GM12878 (cell line): ENCODE measurements around the gene SCP2D1. TPM values are rescaled to one million over a fixed set of nuclear protein-coding genes. Genes with fewer than 3 reads are reported as not detected.

Source experiments
- ATAC-seq: fragments of 200-7000 bp; cut with Tn5 transposase; 3 replicates; pipeline ENCODE4 v1.9.1; 2020; ENCODE audit warnings: mild to moderate bottlenecking, moderate library complexity
- BruUV-seq: library from RNA; stranded (reverse); fragments of 400-500 nt; replicated peaks from 2 replicates; lab custom pipeline; 2021; lab: Mats Ljungman, UMichigan
- CTCF ChIA-PET: fragments of 300-600 bp; sonication (Branson Sonifier 250); formaldehyde crosslinking; extraction: SDS; loops from one replicate; lab custom pipeline; 2021; ENCODE audit warnings: inconsistent platforms; lab: Yijun Ruan, JAX
- POLR2A ChIA-PET: fragments of 350-600 bp; formaldehyde crosslinking; extraction: SDS; loops from one replicate; lab custom pipeline; 2021; ENCODE audit warnings: inconsistent platforms; lab: Charles Lee
- RAD21 ChIA-PET: fragments of 300-600 bp; sonication (Branson Sonifier 250); formaldehyde crosslinking; loops from one replicate; lab custom pipeline; 2023; ENCODE audit warnings: antibody characterized with exemption; ENCODE audit not compliant: unreplicated experiment; lab: Charles Lee
- SMC1A ChIA-PET: fragments of 300-600 bp; sonication (Branson Sonifier 250); formaldehyde crosslinking; loops from one replicate; lab custom pipeline; 2023; ENCODE audit not compliant: unreplicated experiment, uncharacterized antibody; lab: Charles Lee
- DNase-seq: peaks from one replicate; pipeline ENCODE4 v3.0.0-alpha.2; 2011; ENCODE audit warnings: low read depth, low spot score
- FAIRE-seq: peaks from 3 replicates; lab custom pipeline; 2011; peaks lifted over from hg19 to GRCh38; lab: Jason Lieb, UNC
- H2AFZ ChIP-seq: 2 replicates; pipeline ENCODE4 v1.6.0; 2011; ENCODE audit warnings: low read depth, low read length, control low read depth; ENCODE audit not compliant: control insufficient read depth
- H3K27ac ChIP-seq: 2 replicates; pipeline ENCODE4 v1.5.1; 2011; ENCODE audit warnings: control low read depth; ENCODE audit not compliant: control insufficient read depth, insufficient read depth
- H3K27me3 ChIP-seq, 2 experiments: replicated peaks in 1 of 2; 2 replicates each; pipeline versions ENCODE4 v1.6.0 to v1.6.1; 2011; ENCODE audit warnings: low read length in 1 of 2; ENCODE audit not compliant: control insufficient read depth in 2 of 2, insufficient read depth in 2 of 2
- H3K36me3 ChIP-seq, 2 experiments: 2 replicates each; pipeline ENCODE4 v1.5.1; 2011; ENCODE audit warnings: low read length in 1 of 2; ENCODE audit not compliant: control insufficient read depth in 2 of 2, insufficient read depth in 2 of 2
- H3K4me1 ChIP-seq: 2 replicates; pipeline ENCODE4 v1.6.1; 2011; ENCODE audit warnings: mild to moderate bottlenecking, low read length, moderate library complexity, mixed read lengths; ENCODE audit not compliant: control insufficient read depth, insufficient read depth
- H3K4me2 ChIP-seq: 2 replicates; pipeline ENCODE4 v1.6.0; 2011; ENCODE audit warnings: control low read depth; ENCODE audit not compliant: control insufficient read depth, insufficient read depth
- H3K4me3 ChIP-seq: fragments of 200-600 bp; sonication (generic); 2 replicates; pipeline ENCODE4 v1.5.1; 2016
- H3K79me2 ChIP-seq: 2 replicates; pipeline ENCODE4 v1.6.0; 2011; ENCODE audit warnings: low read length; ENCODE audit not compliant: control insufficient read depth, insufficient read depth
- H3K9ac ChIP-seq: 2 replicates; pipeline ENCODE4 v1.8.0; 2011; ENCODE audit warnings: low read length, control low read depth, mixed read lengths; ENCODE audit not compliant: control insufficient read depth, insufficient read depth
- H3K9me3 ChIP-seq: replicated peaks from 3 replicates; pipeline ENCODE4 v1.5.1; 2011; ENCODE audit warnings: mild to moderate bottlenecking, low read length; ENCODE audit not compliant: control insufficient read depth, insufficient read depth
- H4K20me1 ChIP-seq: 2 replicates; pipeline ENCODE4 v1.6.0; 2011; ENCODE audit not compliant: control insufficient read depth, insufficient read depth
- BMI1 ChIP-seq: fragments of 450-650 bp; IDR thresholded peaks from 2 replicates; pipeline ENCODE4 v1.6.1; 2016; ENCODE audit warnings: mild to moderate bottlenecking, moderate library complexity, borderline replicate concordance
- CEBPB ChIP-seq, 2 experiments: fragments of 150-350 bp in 1 of 2; IDR thresholded peaks; 2 replicates each; pipeline ENCODE4 v1.6.1; 2012 to 2014; ENCODE audit warnings: low read depth in 2 of 2, low read length in 2 of 2, borderline replicate concordance in 1 of 2, inconsistent platforms in 1 of 2
- CHD2 ChIP-seq: IDR thresholded peaks from 2 replicates; pipeline ENCODE4 v1.6.1; 2011; ENCODE audit warnings: low read depth, low read length, improper control_type of control experiment, borderline replicate concordance
- E2F8 ChIP-seq: fragments of 450-650 bp; IDR thresholded peaks from 2 replicates; pipeline ENCODE4 v1.6.1; 2018; ENCODE audit warnings: mild to moderate bottlenecking, low read depth, moderate library complexity; ENCODE audit not compliant: partially characterized antibody
- GABPA ChIP-seq: IDR thresholded peaks from 2 replicates; pipeline ENCODE4 v1.6.1; 2014; ENCODE audit warnings: antibody characterized with exemption, low read depth, mild to moderate bottlenecking, inconsistent platforms
- GATAD2B ChIP-seq: fragments of 450-650 bp; conservative IDR thresholded peaks from 2 replicates; pipeline ENCODE4 v1.6.1; 2017; ENCODE audit warnings: low read depth, mild to moderate bottlenecking, moderate library complexity
- IKZF2 ChIP-seq, 2 experiments: fragments of 450-650 bp; IDR thresholded peaks; 2 replicates each; pipeline ENCODE4 v1.6.1; 2017; ENCODE audit warnings: mild to moderate bottlenecking in 2 of 2, moderate library complexity in 2 of 2
- MTA3 ChIP-seq: IDR thresholded peaks from 2 replicates; pipeline ENCODE4 v1.6.1; 2012; ENCODE audit warnings: low read length, inconsistent platforms, borderline replicate concordance
- MYB ChIP-seq: fragments of 150-350 bp; IDR thresholded peaks from 2 replicates; pipeline ENCODE4 v1.6.1; 2014; ENCODE audit warnings: mild to moderate bottlenecking, low read depth, low read length, borderline replicate concordance
- NFIC ChIP-seq: IDR thresholded peaks from 2 replicates; pipeline ENCODE4 v1.6.1; 2012; ENCODE audit warnings: low read depth, mild to moderate bottlenecking, inconsistent platforms, low read length, moderate library complexity
- NR2C1 ChIP-seq: fragments of 450-650 bp; IDR thresholded peaks from 2 replicates; pipeline ENCODE4 v1.6.1; 2017; ENCODE audit warnings: antibody characterized with exemption, mild to moderate bottlenecking, moderate library complexity
- PAX8 ChIP-seq: fragments of 450-650 bp; IDR thresholded peaks from 2 replicates; pipeline ENCODE4 v1.6.1; 2017; ENCODE audit warnings: mild to moderate bottlenecking, moderate library complexity
- RUNX3 ChIP-seq: IDR thresholded peaks from 2 replicates; pipeline ENCODE4 v1.6.1; 2012; ENCODE audit warnings: low read length, inconsistent platforms
- SIX5 ChIP-seq: IDR thresholded peaks from 2 replicates; pipeline ENCODE4 v1.6.1; 2011; ENCODE audit warnings: mild to moderate bottlenecking, low read depth, low read length, moderate library complexity; ENCODE audit not compliant: severe bottlenecking
- SPI1 ChIP-seq: IDR thresholded peaks from 2 replicates; pipeline ENCODE4 v1.6.1; 2011; ENCODE audit warnings: low read depth, mild to moderate bottlenecking, low read length, moderate library complexity, borderline replicate concordance; ENCODE audit not compliant: insufficient read depth
- ZNF384 ChIP-seq: IDR thresholded peaks from 2 replicates; pipeline ENCODE4 v1.6.1; 2012; ENCODE audit warnings: low read depth, mild to moderate bottlenecking, low read length, improper control_type of control experiment, borderline replicate concordance
- in situ Hi-C: fragments of 300-500 bp; cut with MboI; formaldehyde crosslinking; loops from 9 replicates; pipeline ENCODE4 v1.14.3; 2018; ENCODE audit warnings: mixed read lengths
- intact Hi-C: fragments of 100-400 bp; cut with micrococcal nuclease; formaldehyde crosslinking; loops from one replicate; pipeline ENCODE4 v1.14.2; 2022; ENCODE audit not compliant: unreplicated experiment
- polyA plus RNA-seq, 11 experiments: library from polyadenylated mRNA; depleted of rRNA in 4 of 11; unstranded in 6 of 11; stranded (reverse) in 5 of 11; fragments of >200 nt; fragmentation: Nextera tagmentation in 4 of 11; fragmentation: Illumina TruSeq in 1 of 11; extraction: Ambion mirVana in 4 of 11; extraction: Trizol in 1 of 11; gene quantifications; 1 replicate in 1 of 11; 2 replicates in 10 of 11; pipeline versions ENCODE4 v1.2.1 to v1.2.3, GENCODE V29; 2011 to 2016; ENCODE audit warnings: inconsistent platforms in 2 of 11, missing spikeins in 2 of 11, low read depth in 1 of 11
- total RNA-seq, 4 experiments: library from RNA; depleted of rRNA in 3 of 4; stranded (reverse); fragments of >200 nt in 3 of 4; fragmentation: Illumina TruSeq in 1 of 4; extraction: Trizol in 1 of 4; gene quantifications; 2 replicates each; pipeline versions ENCODE4 v1.2.1 to v1.2.3, GENCODE V29; 2013 to 2021
- TF ChIP-seq, protein P1 (sequence below): fragments of 450-650 bp; IDR thresholded peaks from 2 replicates; pipeline ENCODE4 v1.6.1; 2017; ENCODE audit warnings: antibody characterized with exemption, mild to moderate bottlenecking, moderate library complexity
- TF ChIP-seq, protein P2 (sequence below): fragments of 450-650 bp; IDR thresholded peaks from 2 replicates; pipeline ENCODE4 v1.6.1; 2017; ENCODE audit warnings: low read depth, mild to moderate bottlenecking, moderate library complexity

The SCP2D1 gene
- total and polyA plus RNA-seq, 10 of the 15 experiments (the other 5 are each of a cell fraction or from before 2014, with no cell fraction given), result not detected

- in situ Hi-C loops, result no loop called here
- no peaks in the 10 kb centered on the region for H3K27me3 ChIP-seq
- no peak overlapping the region for H3K4me2 ChIP-seq
- peaks cover 1% of the 10 kb centered on the region; the same call in 1 of the 3 replicates for H3K9me3 ChIP-seq
- intact Hi-C loops, result no loop called here
- no peaks in the 10 kb centered on the region for H3K79me2 ChIP-seq
- no peak overlapping the region for H2AFZ ChIP-seq
- no peak overlapping the region for H3K4me3 ChIP-seq
- no peak overlapping the region for H3K27ac ChIP-seq
- H4K20me1 ChIP-seq, result no peaks in the 10 kb centered on the region
- FAIRE-seq (no peak), DNase-seq (no peak), ATAC-seq (no peak)
- ChIA-PET POLR2A (no interaction called here), RAD21 (interaction anchor here (1.0 kb wide), 1 partner anchor 218 kb away, joined by 3 read pairs; no protein-coding TSS in a partner anchor), CTCF (no interaction called here), SMC1A (no interaction called here)
- no TSS peak for BruUV-seq
- no peaks in the 10 kb centered on the region for H3K4me1 ChIP-seq
- H3K9ac ChIP-seq, result no peak overlapping the region
- H3K36me3 ChIP-seq, result no peaks in the 10 kb centered on the region
- TF ChIP-seq RUNX3 (no peak), ZNF384 (no peak), CEBPB (IDR thresholded peaks at IDR 0.05; ENCODE audit: borderline replicate concordance in 1 of 2, low read depth in 2 of 2, low read length in 2 of 2) (no peak), BMI1 (no peak), NFIC (no peak), MYB (no peak), E2F8 (no peak), MTA3 (no peak), SIX5 (no peak), GATAD2B (no peak), SPI1 (no peak), IKZF2 (IDR thresholded peaks at IDR 0.05) (no peak), CHD2 (no peak), PAX8 (no peak), NR2C1 (no peak), GABPA (no peak)
- TF ChIP-seq, protein P1, sequence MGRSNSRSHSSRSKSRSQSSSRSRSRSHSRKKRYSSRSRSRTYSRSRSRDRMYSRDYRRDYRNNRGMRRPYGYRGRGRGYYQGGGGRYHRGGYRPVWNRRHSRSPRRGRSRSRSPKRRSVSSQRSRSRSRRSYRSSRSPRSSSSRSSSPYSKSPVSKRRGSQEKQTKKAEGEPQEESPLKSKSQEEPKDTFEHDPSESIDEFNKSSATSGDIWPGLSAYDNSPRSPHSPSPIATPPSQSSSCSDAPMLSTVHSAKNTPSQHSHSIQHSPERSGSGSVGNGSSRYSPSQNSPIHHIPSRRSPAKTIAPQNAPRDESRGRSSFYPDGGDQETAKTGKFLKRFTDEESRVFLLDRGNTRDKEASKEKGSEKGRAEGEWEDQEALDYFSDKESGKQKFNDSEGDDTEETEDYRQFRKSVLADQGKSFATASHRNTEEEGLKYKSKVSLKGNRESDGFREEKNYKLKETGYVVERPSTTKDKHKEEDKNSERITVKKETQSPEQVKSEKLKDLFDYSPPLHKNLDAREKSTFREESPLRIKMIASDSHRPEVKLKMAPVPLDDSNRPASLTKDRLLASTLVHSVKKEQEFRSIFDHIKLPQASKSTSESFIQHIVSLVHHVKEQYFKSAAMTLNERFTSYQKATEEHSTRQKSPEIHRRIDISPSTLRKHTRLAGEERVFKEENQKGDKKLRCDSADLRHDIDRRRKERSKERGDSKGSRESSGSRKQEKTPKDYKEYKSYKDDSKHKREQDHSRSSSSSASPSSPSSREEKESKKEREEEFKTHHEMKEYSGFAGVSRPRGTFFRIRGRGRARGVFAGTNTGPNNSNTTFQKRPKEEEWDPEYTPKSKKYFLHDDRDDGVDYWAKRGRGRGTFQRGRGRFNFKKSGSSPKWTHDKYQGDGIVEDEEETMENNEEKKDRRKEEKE, result no peak
- TF ChIP-seq, protein P2, sequence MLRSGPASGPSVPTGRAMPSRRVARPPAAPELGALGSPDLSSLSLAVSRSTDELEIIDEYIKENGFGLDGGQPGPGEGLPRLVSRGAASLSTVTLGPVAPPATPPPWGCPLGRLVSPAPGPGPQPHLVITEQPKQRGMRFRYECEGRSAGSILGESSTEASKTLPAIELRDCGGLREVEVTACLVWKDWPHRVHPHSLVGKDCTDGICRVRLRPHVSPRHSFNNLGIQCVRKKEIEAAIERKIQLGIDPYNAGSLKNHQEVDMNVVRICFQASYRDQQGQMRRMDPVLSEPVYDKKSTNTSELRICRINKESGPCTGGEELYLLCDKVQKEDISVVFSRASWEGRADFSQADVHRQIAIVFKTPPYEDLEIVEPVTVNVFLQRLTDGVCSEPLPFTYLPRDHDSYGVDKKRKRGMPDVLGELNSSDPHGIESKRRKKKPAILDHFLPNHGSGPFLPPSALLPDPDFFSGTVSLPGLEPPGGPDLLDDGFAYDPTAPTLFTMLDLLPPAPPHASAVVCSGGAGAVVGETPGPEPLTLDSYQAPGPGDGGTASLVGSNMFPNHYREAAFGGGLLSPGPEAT, result no peak
Measured at GRCh38 chr20:18851629-18852028, 38.0 kb downstream of the SCP2D1 start.
